Measurements from ENCODE around the gene BICD2.
A peak's percentile ranks its signal among the peaks of the same experiment; 100 is the strongest.

BICD2 gene

DNA sequence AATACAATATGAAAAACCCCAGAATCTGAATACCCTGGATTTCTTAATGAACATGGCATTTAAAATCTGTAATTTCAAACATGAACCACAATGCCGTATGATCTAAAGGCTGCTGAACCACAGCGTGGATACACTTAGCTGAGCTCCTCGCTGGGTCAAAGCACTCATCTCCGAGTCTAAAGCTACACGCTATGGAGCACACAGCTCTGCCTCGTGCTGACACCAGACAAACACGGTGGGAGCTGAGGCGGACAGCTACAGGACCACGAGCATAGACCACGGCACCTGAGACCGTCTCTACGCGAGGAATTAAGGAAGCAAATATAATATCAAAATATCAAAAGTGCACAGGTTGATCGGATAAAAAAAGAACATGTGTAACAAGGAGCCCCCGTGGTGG lies 51.9 kb downstream of the BICD2 start:
- no peak for DNase-seq

DNA sequence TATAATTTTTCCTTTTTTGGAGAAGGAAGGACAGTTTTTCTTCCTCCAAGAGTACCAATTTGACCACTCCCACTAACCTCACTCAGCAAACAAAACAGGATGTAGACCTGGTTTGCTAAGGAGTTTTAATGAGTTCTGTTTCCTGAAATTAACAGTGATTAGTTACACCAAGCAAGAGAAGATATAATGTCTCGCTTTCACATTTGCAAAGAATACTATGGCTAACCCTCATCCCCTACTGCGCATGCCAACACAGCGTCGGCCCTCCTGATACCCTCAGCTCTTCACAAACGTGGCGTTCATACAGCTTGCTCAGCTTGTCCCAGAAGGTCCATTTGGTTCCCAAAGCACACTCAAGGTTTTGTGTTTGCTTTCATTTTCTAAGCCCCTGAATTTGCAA lies 52.8 kb downstream of the BICD2 start:
- peak; percentile 11 for DNase-seq

DNA sequence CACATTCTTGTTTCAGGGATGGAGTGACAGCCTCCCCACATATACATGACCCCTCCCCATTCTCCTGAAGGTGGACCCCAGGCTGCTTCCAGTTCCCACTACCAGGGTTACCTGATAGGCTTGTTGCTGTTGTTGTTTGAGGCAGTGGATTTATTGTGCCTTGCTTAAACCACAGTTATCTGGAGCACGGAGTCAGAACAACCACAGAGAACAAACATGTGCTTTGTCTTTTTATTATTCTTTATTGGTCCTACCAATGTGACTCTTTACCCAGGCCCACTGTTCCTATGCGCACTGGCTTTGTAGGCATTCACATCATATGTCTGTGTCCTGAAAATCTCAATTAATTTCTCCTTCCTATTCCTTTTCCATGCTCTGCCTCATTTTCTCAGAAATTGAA lies 53.5 kb downstream of the BICD2 start:
- no peak for DNase-seq

DNA sequence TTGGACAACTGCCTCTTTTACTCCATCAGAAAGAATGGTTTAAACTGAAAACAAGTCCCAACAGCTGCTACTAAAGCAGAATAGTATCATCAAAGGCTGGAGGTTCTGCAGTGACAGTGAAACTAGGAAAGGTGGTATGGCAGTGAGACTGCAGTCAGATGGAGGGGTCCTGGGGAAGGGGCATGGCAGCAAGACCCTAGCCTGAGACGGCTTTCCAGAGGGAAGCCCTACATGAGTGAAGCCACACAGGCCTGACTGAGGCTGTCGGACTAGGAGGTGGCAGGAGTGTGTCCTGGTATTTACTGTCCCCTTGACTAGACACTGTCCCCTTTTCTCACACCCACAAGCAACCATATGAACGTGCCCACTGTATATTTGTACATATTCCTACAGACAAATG lies 54.3 kb downstream of the BICD2 start:
- DNase-seq: no peak

DNA sequence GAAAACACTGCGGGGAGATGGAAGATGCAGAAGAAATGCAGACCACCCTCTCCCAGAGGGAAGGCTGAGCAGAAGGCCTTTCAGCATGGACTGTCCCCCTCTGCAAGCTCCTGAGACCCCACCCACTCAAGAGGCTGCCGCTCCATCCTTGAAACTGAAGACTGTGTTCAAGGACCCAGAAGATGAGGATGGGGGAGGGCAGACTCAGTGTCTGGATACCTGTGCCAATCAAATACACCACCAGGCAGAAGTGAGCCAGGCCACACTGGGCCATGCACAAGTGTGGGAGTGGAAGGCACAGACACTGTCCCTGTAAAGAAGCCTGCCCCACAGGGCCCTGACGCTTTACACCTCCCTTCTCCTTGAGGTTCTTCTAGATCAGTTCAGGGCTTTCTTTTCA lies 54.7 kb downstream of the BICD2 start:
- DNase-seq: no peak

DNA sequence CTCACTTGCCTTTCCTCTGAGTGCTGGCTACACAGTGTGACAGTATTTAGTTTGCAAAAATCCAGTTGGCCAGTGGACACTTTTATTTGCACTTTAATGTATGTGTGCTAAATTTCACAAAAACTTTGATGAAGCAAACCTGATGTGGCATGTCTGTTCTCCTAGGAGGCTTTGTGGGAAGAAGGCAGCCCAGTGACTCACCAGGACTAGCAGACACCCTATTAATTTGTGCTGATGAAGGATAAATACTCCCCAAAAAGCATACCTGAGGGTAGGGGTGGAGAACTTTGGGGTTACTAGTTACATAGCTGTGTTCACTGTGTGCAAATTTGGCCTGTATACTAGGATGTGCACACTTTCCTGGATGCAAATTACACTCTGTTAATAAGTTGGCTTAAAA lies 55.4 kb downstream of the BICD2 start:
- DNase-seq: no peak

DNA sequence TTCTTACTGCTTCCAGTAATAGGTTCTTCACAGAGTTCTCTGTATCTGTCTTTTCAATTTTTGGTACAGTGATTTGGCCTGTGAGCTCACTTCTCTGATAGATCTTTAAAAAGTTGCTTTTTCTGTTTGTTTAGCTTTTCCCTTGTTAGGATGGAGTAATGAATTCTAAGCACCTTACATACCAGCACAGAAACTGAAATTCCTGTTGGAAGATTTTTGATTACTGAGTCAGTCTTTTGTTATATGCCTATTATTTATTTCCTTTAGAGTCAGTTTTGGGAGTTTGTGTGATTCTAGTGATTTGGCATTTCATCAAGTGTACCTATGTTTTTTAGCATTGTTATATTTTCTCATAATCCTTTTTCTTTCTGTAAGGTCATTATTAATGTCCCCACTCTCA lies 57.1 kb downstream of the BICD2 start:
- DNase-seq: no peak

DNA sequence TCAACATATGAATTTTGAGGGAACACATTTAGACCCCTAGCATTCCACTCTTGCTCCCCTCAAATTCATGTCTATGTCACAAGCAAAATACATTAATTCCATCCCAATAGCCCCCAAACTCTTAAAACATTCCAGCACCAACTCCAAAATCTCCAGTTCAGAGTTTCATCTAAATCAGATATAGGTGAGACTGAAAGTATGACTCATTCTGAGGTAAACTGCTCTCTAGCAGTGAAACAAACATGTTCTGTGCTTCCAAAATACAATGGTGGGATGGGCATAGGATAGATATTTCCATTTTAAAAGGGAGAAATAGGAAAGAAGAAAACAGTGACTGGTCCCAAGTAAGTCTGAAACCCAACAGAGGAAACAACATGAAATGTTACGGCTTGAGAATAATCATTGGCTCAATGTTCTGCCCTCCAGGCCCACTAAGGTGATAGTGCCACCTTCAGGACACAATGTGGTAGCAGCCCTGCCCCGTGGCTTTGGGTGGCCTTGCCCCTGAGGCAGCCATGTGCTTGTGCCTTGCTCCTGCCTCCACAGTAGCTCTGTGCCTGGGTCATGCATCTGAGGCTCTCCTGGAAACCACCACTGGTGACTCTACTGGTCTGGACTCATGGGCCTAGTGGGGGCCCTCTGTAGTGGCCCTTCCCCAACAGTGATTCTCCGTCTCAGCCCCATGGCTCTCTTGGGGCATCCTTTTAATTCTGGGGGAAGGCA lies 58.3 kb downstream of the BICD2 start:
- DNase-seq: peak; percentile 38

DNA sequence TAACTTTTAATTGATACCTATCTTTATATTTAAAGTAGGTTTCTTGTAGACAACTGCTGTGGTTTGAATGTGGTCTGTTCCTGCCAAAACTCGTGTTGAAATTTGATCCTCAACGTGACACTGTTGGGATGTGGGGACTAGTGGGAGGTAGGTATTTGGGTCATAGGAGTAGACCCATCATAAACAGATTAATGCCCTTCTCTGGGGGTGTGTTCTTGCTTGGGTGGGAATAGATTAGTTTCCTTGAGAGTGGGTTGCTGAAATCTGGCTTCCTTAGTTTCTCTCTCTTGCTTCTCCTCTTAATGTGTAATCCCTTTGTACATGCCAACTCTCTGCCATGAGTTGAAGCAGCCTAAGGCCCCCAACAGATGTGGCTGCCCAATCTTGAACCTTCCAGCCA lies 60.1 kb downstream of the BICD2 start:
- DNase-seq: no peak

DNA sequence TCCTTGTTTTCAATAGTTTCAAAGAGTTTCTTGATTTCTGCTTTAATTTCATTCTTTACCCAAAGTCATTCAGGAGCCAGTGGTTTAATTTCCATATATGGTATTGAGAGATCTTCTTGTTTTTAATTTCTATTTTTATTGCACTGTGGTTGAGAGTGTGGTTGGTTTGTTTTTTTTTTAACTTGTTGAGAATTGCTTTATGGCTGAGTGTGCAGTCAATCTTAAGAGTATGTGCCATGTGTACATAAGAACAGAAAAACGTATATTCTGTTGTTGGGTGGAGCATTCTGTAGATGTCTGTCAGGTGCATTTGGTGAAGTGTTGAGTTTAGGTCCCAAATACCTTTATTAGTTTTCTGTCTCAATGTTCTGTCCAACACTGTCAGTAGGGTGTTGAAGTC lies 68.0 kb downstream of the BICD2 start:
- no peak for DNase-seq

DNA sequence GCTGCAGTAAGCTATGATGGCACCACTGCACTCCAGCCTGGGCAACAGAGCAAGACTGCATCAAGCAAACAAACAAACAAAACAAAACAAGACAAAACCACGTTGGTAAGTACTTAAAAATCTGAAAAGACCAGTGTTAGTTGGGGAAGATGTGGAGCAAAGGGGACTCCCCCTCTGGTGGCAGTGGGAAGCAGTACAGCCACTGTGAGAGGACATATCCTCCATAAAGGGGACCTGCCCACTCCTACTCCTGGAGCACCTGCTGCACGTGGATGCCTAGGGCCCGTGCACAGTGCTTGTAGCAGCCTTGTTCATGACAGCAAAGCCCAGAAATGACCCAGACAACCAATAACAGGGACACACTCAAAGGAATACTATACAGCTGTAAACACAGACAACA lies 77.7 kb downstream of the BICD2 start:
- no peak for DNase-seq

DNA sequence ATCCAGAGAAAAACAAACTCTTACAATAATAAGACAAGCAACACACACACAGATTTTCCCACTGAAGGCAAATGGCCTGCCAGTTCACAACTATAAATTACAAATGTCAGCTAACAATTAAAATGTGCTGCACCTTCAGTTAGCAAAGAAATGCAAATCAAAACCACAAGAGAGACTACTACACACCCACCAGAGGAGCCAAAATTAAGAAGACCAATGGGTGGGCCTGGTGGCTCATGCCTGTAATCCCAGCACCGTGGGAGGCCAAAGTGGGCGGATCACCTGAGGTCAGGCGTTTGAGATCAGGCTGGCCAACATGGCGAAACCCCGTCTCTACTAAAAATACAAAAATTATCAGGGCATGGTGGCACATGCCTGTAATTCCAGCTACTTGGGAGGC lies 79.6 kb downstream of the BICD2 start:
- no peak for DNase-seq

DNA sequence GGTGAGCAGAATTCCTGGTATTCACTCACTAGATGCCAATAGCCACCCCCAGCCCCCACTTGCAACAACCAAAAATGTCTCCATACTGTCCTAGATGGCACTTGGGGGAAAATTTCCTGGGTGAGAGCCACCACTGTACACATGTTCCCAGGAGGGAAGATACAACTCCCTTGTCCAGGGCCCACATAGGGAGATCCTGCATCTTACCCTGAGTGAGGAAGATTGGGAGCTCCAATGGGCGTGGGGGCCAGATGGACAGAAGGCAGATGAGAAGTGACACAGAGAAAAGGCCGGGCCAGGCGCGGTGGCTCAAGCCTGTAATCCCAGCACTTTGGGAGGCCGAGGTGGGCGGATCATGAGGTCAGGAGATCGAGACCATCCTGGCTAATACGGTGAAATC lies 82.4 kb downstream of the BICD2 start:
- DNase-seq: no peak

DNA sequence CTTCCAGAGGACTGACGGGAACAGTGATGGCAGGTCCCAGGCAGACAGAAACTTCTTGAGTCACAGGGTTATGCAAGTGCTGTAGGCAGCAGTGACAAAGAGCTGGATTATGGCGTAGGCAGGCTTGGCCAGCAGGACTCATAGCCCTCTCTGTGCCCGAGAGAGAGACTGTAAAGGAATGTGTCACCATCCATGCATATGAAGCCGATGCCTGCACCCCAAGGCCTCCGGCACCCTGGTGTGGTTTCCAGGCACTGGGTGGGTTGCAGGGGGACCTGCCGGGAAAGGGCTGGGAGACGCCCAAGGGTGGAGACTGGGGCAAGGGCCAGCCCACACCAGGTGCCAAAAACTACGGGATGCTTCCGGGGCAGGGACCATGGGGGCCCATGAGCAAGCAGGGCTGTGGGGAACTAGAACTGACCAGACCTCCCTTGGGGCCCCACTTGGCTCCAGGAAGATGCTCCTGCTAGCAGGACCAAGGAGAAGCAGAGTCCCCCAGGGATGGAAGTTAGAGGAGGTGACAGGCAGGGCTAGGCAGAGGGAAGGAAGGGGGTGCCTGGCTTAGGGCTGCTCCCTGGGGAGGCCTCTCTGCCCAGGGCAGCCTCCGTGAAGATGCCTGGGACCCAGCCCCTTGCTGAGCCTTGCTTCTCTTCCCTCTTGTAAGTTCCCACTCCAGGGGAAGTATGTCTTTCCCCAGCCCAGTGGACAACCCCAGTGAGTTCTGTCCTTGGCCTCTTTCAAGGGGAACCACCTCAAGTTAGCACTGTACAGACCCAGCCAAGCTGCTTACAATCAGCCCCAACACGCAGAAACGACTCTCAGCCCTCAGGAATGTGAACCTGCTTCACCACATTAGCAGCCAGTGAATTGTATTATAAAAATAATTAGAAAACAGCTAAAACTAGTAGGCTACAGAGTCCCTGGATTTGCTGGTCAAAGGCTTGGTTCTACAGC lies 84.2 kb downstream of the BICD2 start:
- DNase-seq: no peak

DNA sequence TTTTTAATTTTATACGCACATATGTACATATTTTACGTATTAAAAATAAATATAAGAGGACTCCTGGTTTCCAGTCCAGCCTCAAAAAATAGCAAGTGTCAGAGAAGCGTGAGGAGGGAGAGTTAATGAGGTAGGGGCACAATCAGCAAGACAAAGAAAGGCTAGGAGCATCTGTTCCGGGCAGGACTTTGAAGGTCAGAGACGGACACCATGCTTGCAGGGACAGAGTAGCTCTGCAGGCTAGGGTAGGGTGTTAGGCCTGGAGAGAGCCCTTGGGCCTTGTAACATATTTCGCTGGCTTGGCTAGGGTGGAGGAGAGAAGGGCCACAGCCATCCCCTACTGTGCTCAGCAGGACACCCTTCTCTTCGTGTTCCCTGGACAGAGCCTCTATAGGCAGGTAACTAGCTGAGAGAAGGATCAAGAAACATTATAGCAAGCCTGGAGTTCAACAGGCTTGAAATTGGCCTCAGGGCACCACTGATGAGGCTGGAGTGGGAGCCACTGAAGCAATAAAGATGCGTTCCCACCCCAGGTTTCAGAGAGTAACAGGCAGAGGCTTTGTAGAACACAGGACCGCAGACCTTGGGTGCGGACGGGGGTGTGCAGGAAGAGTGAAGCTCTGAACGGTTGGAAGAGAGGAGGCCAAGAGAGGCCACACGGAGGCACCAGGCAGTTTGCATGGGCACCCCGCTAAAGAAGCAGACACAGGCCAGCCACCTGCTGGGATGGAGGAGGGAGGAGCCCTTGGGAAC lies 85.0 kb downstream of the BICD2 start:
- DNase-seq: no peak

DNA sequence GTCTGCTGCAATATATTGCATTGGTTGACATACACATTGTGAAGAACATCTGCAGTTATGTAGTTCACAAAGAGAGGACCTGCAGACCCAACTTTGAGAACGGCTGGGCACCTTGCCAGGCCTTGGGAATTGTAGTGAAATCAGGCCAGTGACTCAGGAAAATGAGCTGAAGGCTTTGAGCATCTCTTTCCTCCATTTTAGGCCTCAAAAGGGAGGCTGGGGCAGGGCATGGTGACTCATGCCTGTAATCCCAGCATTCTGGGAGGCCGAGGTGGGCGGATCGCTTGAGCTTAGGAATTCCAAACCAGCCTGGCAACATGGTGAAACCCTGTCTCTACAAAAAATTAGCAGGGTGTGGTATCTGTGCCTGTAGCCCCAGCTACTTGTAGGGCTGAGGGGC lies 93.3 kb downstream of the BICD2 start:
- no peak for DNase-seq

DNA sequence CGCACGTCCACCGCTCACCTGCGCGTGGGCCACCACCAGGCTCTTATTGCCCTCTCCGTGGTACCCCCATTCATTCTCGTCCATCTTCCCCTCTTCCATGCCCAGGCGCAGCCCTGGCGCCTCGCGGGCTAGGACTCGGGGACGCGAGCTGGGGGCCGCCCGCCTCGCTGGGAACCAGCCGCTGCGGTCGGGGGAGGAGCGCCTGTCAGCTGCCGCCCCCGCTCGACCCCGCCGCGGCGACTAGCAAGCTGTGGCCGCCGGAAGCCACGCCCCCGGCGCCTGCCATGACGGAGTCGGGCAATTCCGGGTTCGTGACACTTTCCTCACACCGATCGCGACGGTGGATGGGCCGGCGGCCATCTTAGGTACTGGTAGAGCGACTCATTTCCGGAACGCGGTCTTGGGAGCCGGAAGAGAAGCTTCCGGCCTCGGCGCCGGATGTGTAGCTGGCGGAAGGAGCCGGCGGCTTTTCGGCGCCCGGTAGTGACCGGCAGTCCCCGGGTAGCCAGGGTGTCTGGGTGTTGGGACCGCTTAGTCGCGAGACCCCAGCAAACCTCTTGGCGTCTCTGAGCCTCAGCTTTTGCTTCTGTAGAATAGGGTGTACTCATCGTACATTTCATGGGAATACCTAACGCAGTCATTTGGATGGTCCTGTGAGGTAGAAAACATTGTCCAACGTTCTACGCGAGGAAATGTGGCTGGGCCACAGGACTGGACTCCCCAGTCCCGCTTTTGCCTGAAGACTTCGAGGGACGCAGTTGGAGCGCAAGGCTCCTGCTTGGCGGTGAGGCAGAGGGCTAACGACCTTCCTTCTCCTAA lies 94.5 kb downstream of the BICD2 start, which contains the start of gene IPPK:
TSS of gene IPPK (minus strand) at position 242 of the 819 bp plus-strand sequence. CDS start at position 99, 143 bp downstream.
- DNase-seq: peak; percentile 99

DNA sequence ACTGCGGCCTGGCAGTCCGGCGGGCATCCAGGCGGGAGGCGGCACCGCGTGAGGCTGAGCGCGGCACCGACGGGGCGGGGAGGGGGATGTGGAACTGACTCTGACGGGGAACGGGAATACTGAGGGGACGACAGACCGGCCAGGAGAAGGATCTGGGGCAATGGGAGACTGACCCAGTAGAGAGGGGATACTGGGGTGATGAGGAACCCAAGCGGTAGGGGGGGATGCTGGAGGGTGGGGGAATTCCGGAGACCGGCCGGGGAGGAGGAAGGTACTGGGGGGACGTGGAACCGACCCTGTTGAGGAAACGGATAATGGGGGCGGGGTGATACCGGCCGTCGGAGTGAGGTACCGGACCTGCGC lies 95.1 kb downstream of the BICD2 start:
- peak; percentile 55 for DNase-seq

DNA sequence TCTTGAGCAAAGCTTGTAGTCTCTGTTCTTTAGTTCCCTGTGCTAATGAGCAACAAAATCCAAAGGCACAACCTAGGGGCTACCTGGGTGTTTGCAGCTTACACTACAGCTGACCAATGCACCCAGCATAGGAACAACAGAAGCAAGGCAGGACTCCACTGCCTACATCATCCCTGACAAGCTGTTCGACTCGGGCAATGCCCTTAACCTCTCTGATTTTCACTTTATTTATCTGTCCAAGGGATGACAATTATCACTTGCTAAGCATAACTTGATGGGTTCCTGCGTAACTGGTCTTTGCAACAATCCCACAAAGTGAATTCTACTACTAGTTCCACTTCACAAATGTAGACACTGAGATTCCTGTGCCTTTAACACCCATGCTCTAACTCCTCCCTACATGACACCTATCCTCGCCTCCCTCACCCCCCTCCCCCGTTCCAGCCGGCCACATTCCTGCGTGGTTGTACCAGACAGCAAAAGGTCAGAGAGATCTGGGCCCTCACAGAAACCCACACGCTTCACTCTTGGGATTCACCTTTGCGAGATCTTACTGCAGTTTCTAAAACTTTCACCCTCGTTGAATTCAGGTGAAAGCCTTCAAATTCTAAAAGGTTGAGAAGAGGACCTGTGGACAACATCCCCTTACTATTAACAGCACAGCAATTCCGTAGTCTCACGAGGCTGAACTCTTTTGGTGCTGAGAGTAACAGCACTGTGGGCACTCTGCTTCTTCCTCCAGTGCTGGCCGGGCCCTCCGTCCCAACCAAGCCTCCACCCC lies 95.7 kb downstream of the BICD2 start:
- peak; percentile 25 for DNase-seq

DNA sequence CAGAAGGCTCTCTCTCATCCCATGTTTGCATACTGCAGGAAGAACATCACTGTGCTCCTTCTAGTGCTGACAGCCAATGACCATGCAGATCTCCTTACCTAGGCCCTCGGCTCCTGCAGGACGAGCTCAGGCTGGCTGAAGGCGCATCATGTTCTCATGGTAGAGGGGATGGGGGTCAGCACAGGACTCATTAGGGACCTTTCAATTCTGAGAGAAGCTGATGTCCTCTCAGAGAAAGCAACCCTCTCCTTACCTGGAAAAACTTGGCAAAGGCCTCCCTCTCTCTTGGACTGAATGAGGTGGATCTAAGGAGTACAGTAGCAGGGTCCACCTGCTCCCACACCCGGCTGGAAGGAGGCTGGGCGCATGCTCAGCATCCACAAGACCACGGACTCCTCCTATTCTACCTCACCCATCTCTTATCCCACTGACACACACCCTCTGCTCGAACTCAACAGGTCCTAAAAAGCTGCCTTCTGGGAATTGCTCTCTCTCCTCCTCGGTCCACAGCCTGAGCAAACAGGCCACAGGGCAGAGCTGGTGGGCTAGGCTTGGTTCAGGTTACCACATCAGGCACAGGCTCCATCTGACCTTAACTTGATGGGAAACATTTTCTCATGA lies 97.6 kb downstream of the BICD2 start:
- no peak for DNase-seq

DNA sequence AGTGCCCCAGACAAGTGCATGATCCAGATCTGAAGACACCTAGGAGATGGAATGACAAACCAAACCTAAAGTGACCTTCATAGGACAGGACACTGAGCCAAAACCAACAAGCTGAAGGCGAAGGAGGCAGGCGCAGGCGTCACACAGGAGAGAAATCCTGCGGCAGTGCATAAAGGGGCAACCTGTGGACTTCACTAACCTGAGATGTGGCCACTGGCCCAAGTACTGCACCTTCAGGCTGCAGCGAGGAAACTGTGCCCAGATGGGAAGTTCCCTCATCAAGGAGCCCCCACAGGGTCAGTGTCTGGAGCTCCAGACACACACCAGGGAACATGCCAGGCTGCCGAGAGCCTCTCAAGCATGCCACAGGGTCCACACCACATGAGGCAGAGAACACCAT lies 98.4 kb downstream of the BICD2 start:
- DNase-seq: no peak
